ENCODE data around the gene ZNF865. TPM values are rescaled to one million over a fixed set of nuclear protein-coding genes. Genes with fewer than 3 reads are reported as not detected.

Gene ZNF865
- total and polyA plus RNA-seq, 10 of the 15 experiments (the other 5 are each of a cell fraction or from before 2014, with no cell fraction given): 0.02 to 18.3 (median 0.90) TPM

- in situ Hi-C loops (cut with MboI): no loop called here
- no peak for FAIRE-seq
- H3K9ac ChIP-seq (ENCODE audit: control insufficient read depth, insufficient read depth, low read length): no peak overlapping the region
- ChIA-PET POLR2A (no interaction called here), SMC1A (ENCODE audit: uncharacterized antibody, unreplicated experiment) (interaction anchor here (1.4 kb wide), 1 partner anchor 15 kb away, joined by 5 read pairs; no protein-coding TSS in a partner anchor), RAD21 (ENCODE audit: unreplicated experiment) (interaction anchor here (1.0 kb wide), 1 partner anchor 15 kb away, joined by 3 read pairs; the partner anchor contains the start of gene ZNF865), CTCF (interaction anchor here (1.1 kb wide), 1 partner anchor 15 kb away, joined by 6 read pairs; the partner anchor contains the start of gene ZNF865)
- no peaks in the 10 kb centered on the region for H4K20me1 ChIP-seq (ENCODE audit: control insufficient read depth, insufficient read depth)
- H2AFZ ChIP-seq (ENCODE audit: control insufficient read depth, low read depth, low read length): no peak overlapping the region
- H3K36me3 ChIP-seq (ENCODE audit: control insufficient read depth in 2 of 2, insufficient read depth in 2 of 2, low read length in 1 of 2): peaks cover 3% of the 10 kb centered on the region in 2 experiments; a peak in 3 of 4 replicates
- H3K27me3 ChIP-seq (replicated peaks in 1 of 2; ENCODE audit: control insufficient read depth in 2 of 2, insufficient read depth in 2 of 2, low read length in 1 of 2): no peaks in the 10 kb centered on the region
- H3K4me2 ChIP-seq (ENCODE audit: control insufficient read depth, insufficient read depth): no peak overlapping the region
- H3K27ac ChIP-seq (ENCODE audit: control insufficient read depth, insufficient read depth): no peak overlapping the region
- intact Hi-C loops (cut with micrococcal nuclease; ENCODE audit: unreplicated experiment): no loop called here
- no peaks in the 10 kb centered on the region; the same call in 1 of the 3 replicates for H3K9me3 ChIP-seq (replicated peaks; ENCODE audit: control insufficient read depth, insufficient read depth, low read length)
- no peak for TF ChIP-seq FOXK2 (IDR thresholded peaks at IDR 0.05)
- TF ChIP-seq PML (IDR thresholded peaks at IDR 0.05; ENCODE audit: low read length): no peak
- TF ChIP-seq MYC (IDR thresholded peaks at IDR 0.05; ENCODE audit: insufficient read depth, insufficient read length, insufficient replicate concordance, low read length, severe bottlenecking): no peak
- no peak for TF ChIP-seq HCFC1 (IDR thresholded peaks at IDR 0.05; ENCODE audit: low read length)
- TF ChIP-seq CUX1 (IDR thresholded peaks at IDR 0.05; ENCODE audit: insufficient replicate concordance, low read depth, low read length): no peak
- TF ChIP-seq POLR2AphosphoS5 (IDR thresholded peaks at IDR 0.05; ENCODE audit: low read length): 0 out of 2 replicates have a peak, but pooled peaks have one; percentile 19
- TF ChIP-seq USF1 (IDR thresholded peaks at IDR 0.05; ENCODE audit: borderline replicate concordance, extremely low read length, insufficient read depth, low read depth, low read length): no peak
- ATAC-seq: no peak
- no peak for DNase-seq (ENCODE audit: low read depth, low spot score)
- 84% methylated on average over 8 of the region's 9 CpGs for WGBS (ENCODE audit: insufficient coverage, insufficient replicate concordance, low lambda C conversion rate, missing lambda C conversion rate)
- peaks cover 7% of the 10 kb centered on the region; the same call in 1 of the 2 replicates for H3K4me1 ChIP-seq (ENCODE audit: control insufficient read depth, insufficient read depth, low read length)
- no peak overlapping the region for H3K4me3 ChIP-seq
- BruUV-seq (replicated peaks): TSS peak; percentile 56
- H3K79me2 ChIP-seq (ENCODE audit: control insufficient read depth, insufficient read depth, low read length): no peaks in the 10 kb centered on the region
Observed at GRCh38 chr19:55621205-55621672, 15.8 kb downstream of the ZNF865 start.
